ENCODE data around the gene SERPINB1. TPM values are rescaled to one million over a fixed set of nuclear protein-coding genes. Genes with fewer than 3 reads are reported as not detected.
A peak's percentile ranks its signal among the peaks of the same experiment; 100 is the strongest.

SERPINB1 gene
- polyA plus RNA-seq, 2 of the 4 experiments (the other 2 are of a cell fraction) = 52.7 to 135 TPM

DNA sequence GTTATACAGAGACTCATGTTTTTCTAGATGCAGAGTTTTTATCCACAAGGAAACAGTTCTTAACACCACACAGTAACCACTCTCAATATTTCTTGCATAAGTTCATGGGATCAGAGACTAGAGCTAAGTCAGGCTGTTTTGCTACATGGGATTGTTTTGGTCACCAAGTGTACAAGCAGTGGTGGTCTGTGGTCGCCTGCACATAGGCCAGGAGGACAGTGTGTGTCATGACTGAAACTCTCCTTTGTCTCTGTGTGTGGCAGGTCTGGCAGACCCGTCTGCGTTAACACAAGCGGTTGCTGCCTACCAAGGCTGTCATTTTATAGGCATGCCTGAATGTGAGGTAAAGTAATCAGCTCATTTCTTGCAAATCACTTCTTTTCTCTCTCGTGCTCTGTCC, 57.6 kb downstream of the SERPINB1 start (continued):
- TF ChIP-seq, protein P1, sequence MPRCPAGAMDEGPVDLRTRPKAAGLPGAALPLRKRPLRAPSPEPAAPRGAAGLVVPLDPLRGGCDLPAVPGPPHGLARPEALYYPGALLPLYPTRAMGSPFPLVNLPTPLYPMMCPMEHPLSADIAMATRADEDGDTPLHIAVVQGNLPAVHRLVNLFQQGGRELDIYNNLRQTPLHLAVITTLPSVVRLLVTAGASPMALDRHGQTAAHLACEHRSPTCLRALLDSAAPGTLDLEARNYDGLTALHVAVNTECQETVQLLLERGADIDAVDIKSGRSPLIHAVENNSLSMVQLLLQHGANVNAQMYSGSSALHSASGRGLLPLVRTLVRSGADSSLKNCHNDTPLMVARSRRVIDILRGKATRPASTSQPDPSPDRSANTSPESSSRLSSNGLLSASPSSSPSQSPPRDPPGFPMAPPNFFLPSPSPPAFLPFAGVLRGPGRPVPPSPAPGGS (IDR thresholded peaks at IDR 0.05) = no peak
- TF ChIP-seq TFCP2L1 (CRISPR knock-in tag; IDR thresholded peaks at IDR 0.05) = no peak

- no peak for DNase-seq (ENCODE audit: low read depth in 1 of 2, low spot score in 1 of 2)
- Histone ChIP-seq H3K4me2 (no peak overlapping the region), H3K9me3 (no peaks in the 10 kb centered on the region), H3K27ac (no peak overlapping the region), H3K4me1 (no peaks in the 10 kb centered on the region), H3K4me3 (no peak overlapping the region)
- WGBS (ENCODE audit: missing lambda C conversion rate) = 70% methylated on average over 13 of the region's 19 CpGs
- ChIA-PET CTCF (interaction anchor here (1.4 to 1.8 kb wide), 4 partner anchors 8 to 62 kb away, joined by 5 to 9 read pairs (median 6); partner anchors contain the start of gene WRNIP1), POLR2A (interaction anchor here (0.7 to 0.9 kb wide), 2 partner anchors 14 to 59 kb away, joined by 3 read pairs; partner anchors contain the start of gene SERPINB1)
- no peak for FAIRE-seq
- peak in 1 of 2 experiments; percentile 62; a peak in 3 of 6 replicates for ATAC-seq
- TF ChIP-seq HOXA7 (CRISPR knock-in tag; IDR thresholded peaks at IDR 0.05) (no peak), MAX (IDR thresholded peaks at IDR 0.05) (no peak), SREBF2 (IDR thresholded peaks at IDR 0.05) (no peak)
Observed at GRCh38 chr6:2783188-2783963, 58.3 kb downstream of the SERPINB1 start.

GRCh38 chr6:2782825-2783187, 58.9 kb downstream of the SERPINB1 start:
- CTCF ChIA-PET = interaction anchor here (1.4 to 1.8 kb wide), 3 partner anchors 8 to 17 kb away, joined by 5 to 9 read pairs (median 5); partner anchors contain the start of gene WRNIP1
- POLR2A ChIA-PET = interaction anchor here (0.7 to 1.3 kb wide), 3 partner anchors 15 to 59 kb away, joined by 3 read pairs; partner anchors contain the start of gene SERPINB1
- H3K4me1 ChIP-seq = no peaks in the 10 kb centered on the region
- H3K4me2 ChIP-seq = no peak overlapping the region
- H3K4me3 ChIP-seq = no peak overlapping the region
- WGBS (ENCODE audit: missing lambda C conversion rate) = 87% methylated on average over 8 of the region's 10 CpGs
- no peak for TF ChIP-seq MAZ (IDR thresholded peaks at IDR 0.05; ENCODE audit: borderline replicate concordance, low read depth, low read length)
- no peak for TF ChIP-seq E2F6 (IDR thresholded peaks at IDR 0.05; ENCODE audit: borderline replicate concordance, low read depth)
- no peak for TF ChIP-seq HDAC2 (IDR thresholded peaks at IDR 0.05)
- TF ChIP-seq CHD4 (IDR thresholded peaks at IDR 0.05; ENCODE audit: borderline replicate concordance) = no peak
- no peak for TF ChIP-seq GATA3 (IDR thresholded peaks at IDR 0.05; ENCODE audit: borderline replicate concordance)
- TF ChIP-seq ZSCAN20 (CRISPR knock-in tag; IDR thresholded peaks at IDR 0.05) = no peak
- H3K27ac ChIP-seq = no peak overlapping the region
- ATAC-seq (no peak), FAIRE-seq (no peak), DNase-seq (ENCODE audit: low read depth in 1 of 2, low spot score in 1 of 2) (no peak)
- no peaks in the 10 kb centered on the region for H3K9me3 ChIP-seq

DNA sequence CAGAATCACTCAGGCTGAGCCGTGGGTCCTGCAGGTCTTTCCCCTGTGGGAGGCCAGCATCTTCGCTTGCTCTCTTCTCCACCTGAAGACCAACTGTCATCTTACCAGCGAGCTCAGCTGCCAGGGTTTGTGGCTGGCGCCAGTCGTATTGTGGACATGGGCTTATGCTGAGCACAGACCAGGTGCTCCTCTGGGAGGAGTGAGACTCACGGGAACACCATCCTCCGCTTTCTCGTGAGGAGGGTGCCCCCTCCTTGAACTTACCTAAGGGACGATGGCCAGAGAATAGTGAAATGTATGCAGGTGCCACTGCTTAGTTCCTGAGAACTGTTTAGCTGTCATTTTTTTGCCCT, 59.3 kb downstream of the SERPINB1 start:
- CTCF ChIA-PET = interaction anchor here (1.4 to 1.8 kb wide), 4 partner anchors 9 to 170 kb away, joined by 4 to 9 read pairs (median 5); partner anchors contain the start of gene WRNIP1
- POLR2A ChIA-PET = interaction anchor here (0.9 to 1.3 kb wide), 2 partner anchors 15 to 16 kb away, joined by 3 read pairs; no protein-coding TSS in a partner anchor

More for the DNA sequence above, 59.3 kb downstream of the SERPINB1 start:
- Histone ChIP-seq H3K4me3 (no peak overlapping the region), H3K4me1 (no peaks in the 10 kb centered on the region), H3K9me3 (no peaks in the 10 kb centered on the region), H3K27ac (no peak overlapping the region), H3K4me2 (no peak overlapping the region)
- 98% methylated on average over 9 of the region's 9 CpGs for WGBS (ENCODE audit: missing lambda C conversion rate)
- FAIRE-seq (no peak), DNase-seq (ENCODE audit: low read depth in 1 of 2, low spot score in 1 of 2) (no peak), ATAC-seq (no peak)
- TF ChIP-seq RFX5 (IDR thresholded peaks at IDR 0.05) = no peak
- no peak for TF ChIP-seq HOXA7 (CRISPR knock-in tag; IDR thresholded peaks at IDR 0.05)
- no peak for TF ChIP-seq MYC (IDR thresholded peaks at IDR 0.05; ENCODE audit: borderline replicate concordance, low read length)
- no peak for TF ChIP-seq ZNF302 (CRISPR knock-in tag; IDR thresholded peaks at IDR 0.05)
- TF ChIP-seq POLR2A (IDR thresholded peaks at IDR 0.05; ENCODE audit: low read length) = no peak
- no peak for TF ChIP-seq ZSCAN20 (CRISPR knock-in tag; IDR thresholded peaks at IDR 0.05)
- no peak for TF ChIP-seq PBX3 (IDR thresholded peaks at IDR 0.05)
- no peak for TF ChIP-seq TFCP2L1 (CRISPR knock-in tag; IDR thresholded peaks at IDR 0.05)
- no peak for TF ChIP-seq FOSB (CRISPR knock-in tag; IDR thresholded peaks at IDR 0.05)

Small RNA genes lying within 50 kb of the gene (small RNA-seq; reads per million reads assigned to genes)
- 0 to 5.2 (median 2.6) reads per million in 6 experiments for gene MIR4645

Other genes starting within 250 kb of the SERPINB1 start
- 0.21 and 0.32 TPM in 2 replicates for gene MYLK4, start 90.9 kb downstream of the SERPINB1 start, polyA plus RNA-seq (2011; rRNA removed)
- 0.14 to 0.16 TPM (median 0.14 TPM) in 3 replicates for gene MYLK4, start 90.9 kb downstream of the SERPINB1 start, polyA plus RNA-seq (2017; fragmentation: RNase III; extraction: RNeasy Plus Mini Kit Qiagen cat#74134 plus additional on column Dnase treatment)
- 27.7 and 34.6 TPM in 2 replicates for gene WRNIP1, start 76.5 kb downstream of the SERPINB1 start, polyA plus RNA-seq (2011; rRNA removed)
- 32.2 to 32.8 TPM (median 32.3 TPM) in 3 replicates for gene WRNIP1, start 76.5 kb downstream of the SERPINB1 start, polyA plus RNA-seq (2017; fragmentation: RNase III; extraction: RNeasy Plus Mini Kit Qiagen cat#74134 plus additional on column Dnase treatment)
- gene SERPINB9, start 61.4 kb upstream of the SERPINB1 start, polyA plus RNA-seq (2011; rRNA removed) = 24.7 and 25.7 TPM in 2 replicates
- 8.7 TPM in 3 replicates for gene SERPINB9, start 61.4 kb upstream of the SERPINB1 start, polyA plus RNA-seq (2017; fragmentation: RNase III; extraction: RNeasy Plus Mini Kit Qiagen cat#74134 plus additional on column Dnase treatment)
- gene SERPINB6, start 129.7 kb upstream of the SERPINB1 start, polyA plus RNA-seq (2011; rRNA removed) = 107 and 126 TPM in 2 replicates
- 98.5 to 107 TPM (median 104 TPM) in 3 replicates for gene SERPINB6, start 129.7 kb upstream of the SERPINB1 start, polyA plus RNA-seq (2017; fragmentation: RNase III; extraction: RNeasy Plus Mini Kit Qiagen cat#74134 plus additional on column Dnase treatment)
- gene NQO2, start 158.0 kb upstream of the SERPINB1 start, polyA plus RNA-seq (2011; rRNA removed) = 77.0 and 86.5 TPM in 2 replicates
- 61.3 to 70.6 TPM (median 67.2 TPM) in 3 replicates for gene NQO2, start 158.0 kb upstream of the SERPINB1 start, polyA plus RNA-seq (2017; fragmentation: RNase III; extraction: RNeasy Plus Mini Kit Qiagen cat#74134 plus additional on column Dnase treatment)
- 13.5 and 14.3 TPM in 2 replicates for gene RIPK1, start 226.6 kb upstream of the SERPINB1 start, polyA plus RNA-seq (2011; rRNA removed)
- gene RIPK1, start 226.6 kb upstream of the SERPINB1 start, polyA plus RNA-seq (2017; fragmentation: RNase III; extraction: RNeasy Plus Mini Kit Qiagen cat#74134 plus additional on column Dnase treatment) = 10.4 to 12.2 TPM (median 10.6 TPM) in 3 replicates

All from A549 (cell line).